ENCODE results near the gene DDAH2.

- TF ChIP-seq CEBPB (IDR thresholded peaks at IDR 0.05) = no peak
- no peak for TF ChIP-seq TCF12 (IDR thresholded peaks at IDR 0.05; ENCODE audit: low read depth)
These were observed 47.4 kb upstream of the DDAH2 start for GRCh38 chr6:31776485-31776988.

All from Ishikawa (cell line).